HCEC 1CT (cell line): ENCODE measurements around the gene PMP22.
"Not testable (repeated sequence)": the region's sequence is repeated elsewhere in the genome, so short reads cannot be mapped to it uniquely, and the experiment has no call there.

Experiments
- DNase-seq: peaks from one replicate; pipeline ENCODE4 v3.0.0-alpha.2; 2017

Gene PMP22

DNA sequence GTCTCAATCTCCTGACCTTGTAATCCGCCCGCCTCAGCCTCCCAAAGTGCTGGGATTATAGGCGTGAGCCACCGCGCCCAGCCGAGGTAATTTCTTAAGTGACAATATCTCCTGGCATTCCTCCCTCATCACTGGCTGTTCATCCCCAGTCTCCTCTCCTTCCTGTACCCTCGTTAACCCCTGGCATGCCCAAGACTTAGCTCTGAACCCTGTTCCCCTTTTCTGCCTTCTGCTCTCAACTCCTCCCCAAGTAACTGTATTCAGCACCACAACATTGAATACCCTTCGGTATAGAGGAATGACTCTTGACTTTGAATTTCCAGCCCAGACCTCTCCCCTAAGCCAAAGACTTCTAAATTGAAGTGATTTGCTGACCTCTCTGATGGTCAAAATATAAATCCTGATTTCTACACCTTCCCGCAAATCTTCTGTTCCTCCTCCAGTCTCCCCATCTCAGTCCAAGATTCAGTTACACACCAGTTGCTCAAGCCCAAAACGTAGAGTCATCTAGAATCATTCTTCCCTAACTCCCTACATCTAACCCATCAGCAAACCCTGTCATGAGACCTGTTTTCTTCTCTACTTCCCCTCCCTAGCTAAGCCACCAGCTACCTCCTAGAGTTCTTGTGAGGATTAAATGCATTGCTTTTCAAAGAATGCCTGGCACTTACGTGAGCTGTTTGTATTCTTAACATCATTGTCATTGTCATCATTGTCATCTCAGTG lies 14.8 kb downstream of the PMP22 start:
- DNase-seq = no peak

DNA sequence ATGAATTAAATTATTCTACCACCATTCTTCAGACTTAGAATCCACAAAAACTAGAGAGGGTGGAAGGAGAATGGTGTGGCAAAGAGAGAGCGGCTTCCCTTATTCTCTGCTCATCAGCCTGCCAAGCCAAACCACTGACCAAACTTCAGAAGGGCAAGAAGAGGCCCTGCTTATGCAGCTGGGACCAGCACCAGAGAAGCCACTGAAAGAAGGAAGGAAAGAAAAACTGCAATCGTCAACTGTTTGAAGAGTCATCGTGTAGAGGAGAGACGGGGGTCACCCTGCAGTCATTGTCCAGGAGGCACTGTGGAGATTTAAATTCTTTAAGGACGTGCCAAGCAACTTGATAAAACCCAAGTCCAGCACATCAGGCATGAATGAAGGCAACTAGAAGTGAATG lies 15.6 kb downstream of the PMP22 start:
- no peak for DNase-seq

DNA sequence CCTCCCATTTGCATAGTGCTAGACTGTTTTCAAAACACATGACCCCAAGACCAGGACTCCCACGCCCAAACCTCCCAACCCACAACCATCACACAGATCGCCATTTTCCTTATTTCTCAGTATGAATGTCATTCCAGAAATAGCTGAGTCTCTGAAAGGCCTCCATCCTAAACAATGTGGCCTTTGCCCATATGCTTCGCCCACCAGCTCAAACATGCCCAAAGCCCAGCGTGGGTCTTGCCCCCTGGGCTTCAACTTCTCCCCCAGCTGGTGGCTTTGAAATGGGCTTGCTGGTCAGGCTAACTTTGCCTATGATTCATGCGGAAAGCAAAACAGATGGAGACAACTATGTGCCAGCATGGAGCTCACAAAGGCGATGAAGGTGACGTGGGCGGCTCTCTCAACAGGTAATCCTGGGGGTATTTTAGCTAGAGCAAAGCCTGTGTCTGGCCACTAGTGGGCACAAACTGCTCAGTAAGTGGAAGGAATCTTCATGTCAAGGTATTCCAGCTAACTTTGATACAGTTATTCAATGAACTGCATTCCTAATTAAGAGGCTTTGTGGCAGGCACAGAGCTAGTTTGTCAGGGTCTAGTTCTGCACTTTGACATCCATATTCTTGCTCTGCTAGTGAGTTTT lies 17.1 kb downstream of the PMP22 start:
- no peak for DNase-seq

DNA sequence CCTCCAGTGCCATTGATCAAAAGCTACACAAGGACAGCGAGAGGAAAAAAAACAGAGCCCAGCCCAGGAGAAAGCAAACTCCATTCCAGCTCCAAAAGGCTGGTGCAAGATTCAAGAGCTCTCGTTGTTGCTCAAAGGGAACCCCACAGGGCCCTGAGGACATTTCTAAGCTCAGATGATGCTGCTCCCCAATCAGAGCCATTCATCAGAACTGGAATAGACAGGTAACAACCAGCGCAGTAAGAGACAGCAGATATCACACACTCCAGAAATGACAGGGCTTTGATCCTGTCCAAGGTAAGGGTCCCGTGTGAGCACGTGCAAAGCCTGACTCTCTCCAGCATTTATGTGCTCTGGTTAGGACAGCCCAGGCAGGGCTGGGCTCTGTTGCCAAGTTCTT lies 20.1 kb downstream of the PMP22 start:
- DNase-seq = no peak

DNA sequence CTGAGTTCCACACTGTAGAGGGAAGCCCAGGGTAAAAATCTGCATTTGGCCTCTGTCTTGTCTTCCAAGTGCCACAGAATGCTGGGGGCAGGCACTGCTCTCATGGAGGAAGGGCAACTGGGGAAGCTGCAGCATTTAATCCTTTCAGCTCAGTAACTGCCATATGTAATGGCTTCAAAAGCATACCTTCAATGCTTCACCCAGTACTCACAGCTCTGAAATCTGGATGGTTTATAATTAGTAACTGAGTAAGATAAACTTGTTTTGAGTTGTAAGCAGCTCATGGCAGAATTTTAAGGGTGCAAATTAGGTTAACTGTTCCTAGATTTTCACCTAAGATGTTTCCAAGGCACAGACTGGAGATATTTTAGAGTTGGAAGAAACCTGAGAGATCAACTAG lies 24.5 kb downstream of the PMP22 start:
- no peak for DNase-seq

DNA sequence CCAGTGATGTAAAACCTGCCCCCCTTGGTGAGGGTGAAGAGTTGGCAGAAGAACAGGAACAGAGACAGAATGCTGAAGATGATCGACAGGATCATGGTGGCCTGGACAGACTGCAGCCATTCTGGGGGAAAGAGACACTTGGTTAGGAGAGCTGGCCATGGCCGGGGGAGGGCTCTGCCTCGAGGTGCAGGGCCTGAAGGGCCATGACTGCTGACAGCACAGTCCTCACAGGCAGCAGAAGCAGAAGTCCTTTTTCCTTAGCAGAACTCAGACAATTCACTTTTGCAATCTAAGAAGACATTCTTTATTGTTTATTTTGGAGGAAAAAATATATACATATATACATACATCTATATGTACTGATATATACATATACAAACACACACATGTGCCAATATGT lies 25.6 kb downstream of the PMP22 start:
- no peak for DNase-seq

DNA sequence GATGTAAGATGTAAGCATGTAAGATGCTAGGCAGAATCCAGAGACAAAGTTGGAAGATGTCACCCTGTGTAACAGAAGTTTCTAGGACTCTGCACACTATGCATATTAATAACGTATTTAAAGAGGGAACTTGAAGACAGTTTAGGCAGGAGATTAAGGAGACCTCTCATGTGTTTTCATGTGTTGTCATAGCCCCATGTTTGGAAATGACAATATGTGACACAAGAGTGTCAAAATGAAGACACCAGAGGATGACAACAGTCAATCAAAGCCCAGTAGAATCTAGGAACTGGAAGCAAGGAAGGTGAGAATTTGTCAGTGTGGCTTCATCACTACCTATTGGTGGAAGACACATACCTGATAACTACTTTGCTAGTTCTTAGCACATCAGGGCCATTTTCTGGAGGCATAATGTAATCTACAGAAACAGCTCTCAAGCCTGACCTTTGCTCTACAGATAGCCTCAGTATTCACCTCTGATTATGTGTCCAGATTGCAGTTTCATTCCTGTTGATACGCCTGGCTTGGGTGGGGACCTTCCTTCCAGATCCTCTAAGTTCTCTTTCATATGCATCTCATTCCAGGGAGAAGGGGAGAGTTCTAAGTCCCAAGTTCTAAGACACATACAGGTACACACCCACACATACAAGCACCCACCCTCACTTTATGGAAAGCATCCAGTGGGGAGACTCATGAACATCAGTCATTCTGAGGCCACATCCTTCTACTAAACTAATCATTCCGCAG lies 26.3 kb downstream of the PMP22 start:
- no peak for DNase-seq

DNA sequence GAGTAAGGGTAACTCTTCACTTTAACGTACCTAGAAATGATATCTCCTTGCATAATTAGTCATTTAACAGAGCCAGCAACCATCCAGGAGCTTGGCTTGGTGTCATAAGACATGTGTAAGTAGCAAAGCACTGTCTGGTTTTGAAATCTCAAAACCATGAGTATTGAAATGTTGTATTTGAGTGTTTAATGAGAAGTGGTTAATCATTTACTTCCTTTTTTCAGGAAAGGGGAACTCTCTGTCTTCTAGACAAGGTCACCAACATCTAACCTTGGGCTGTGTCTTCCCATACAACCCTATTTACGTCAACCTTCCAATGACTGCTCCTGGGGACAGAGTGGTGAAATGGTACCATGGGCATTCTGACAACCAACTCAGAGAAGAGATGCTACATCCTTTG lies 27.1 kb downstream of the PMP22 start:
- no peak for DNase-seq

DNA sequence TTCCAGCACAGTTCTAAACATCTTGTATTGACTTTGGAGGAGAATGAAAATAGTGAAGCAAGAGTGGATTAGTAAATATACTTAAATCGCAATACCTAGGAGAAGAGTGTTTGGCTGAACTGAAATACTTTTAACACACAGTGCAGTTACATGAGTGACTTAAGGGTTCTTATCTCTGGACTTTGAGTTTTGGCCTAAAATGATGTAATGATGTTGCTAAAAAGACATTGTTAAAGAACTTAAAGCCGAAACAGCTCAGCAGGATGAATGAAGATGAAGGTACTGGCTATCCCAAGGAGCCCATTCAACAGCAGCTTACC lies 28.1 kb downstream of the PMP22 start:
- no peak for DNase-seq

DNA sequence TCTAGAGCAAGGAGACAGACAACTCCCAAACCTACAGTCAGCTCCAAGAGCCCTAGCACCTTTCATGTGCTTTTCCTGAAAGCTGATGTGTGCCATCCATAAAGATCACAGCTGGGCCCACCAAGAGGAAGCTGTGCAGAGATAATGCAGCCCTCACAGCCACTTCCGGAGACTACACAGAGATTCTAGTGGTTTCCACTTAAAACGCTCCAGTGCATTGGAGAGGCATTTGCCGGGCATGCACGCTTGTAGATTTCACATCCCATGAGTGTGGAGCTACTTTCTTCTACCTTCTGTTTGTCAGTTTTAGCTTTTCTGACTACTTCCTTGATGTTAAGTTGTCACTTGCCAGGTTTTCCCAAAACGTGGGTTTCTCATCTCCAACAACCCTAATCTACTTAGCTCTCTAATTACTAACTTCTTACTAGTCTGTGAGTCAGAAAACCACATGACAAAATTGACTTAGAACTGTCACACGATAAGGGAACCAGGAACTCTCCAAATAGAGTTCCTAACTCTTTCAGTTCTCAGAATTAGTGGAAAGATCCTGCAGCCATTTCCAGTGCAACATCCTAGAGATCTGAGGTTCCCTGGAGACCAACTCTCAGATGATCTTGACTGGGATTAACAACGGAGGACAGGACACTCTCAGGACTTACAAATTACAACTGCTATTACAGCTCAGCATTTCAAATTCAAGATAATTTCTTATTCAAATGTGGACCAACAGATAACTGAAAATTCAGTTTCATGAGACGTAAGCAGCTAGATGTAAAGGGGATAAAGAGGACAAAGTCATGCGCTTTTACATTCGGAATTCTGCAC lies 28.6 kb downstream of the PMP22 start:
- DNase-seq = peak; percentile 51

DNA sequence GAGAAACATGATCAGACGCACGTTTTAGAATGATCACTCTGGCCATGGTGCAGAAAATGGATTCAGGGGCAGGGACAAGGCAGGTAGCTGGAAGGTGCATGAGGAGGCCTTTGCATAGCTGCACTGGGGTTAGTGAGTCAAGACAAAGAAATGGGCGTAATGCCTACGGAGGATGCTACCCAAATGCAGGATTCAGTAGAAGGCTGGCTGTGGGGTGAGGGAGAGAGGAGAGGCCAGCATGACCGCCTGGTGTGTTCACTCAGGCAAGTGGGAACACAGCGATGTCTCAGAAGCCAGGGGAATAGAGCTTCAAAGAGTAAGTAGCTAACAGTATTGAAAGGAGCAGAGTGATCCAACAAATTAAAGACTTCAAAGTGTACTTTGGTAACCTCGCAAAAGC lies 31.2 kb downstream of the PMP22 start:
- no peak for DNase-seq

DNA sequence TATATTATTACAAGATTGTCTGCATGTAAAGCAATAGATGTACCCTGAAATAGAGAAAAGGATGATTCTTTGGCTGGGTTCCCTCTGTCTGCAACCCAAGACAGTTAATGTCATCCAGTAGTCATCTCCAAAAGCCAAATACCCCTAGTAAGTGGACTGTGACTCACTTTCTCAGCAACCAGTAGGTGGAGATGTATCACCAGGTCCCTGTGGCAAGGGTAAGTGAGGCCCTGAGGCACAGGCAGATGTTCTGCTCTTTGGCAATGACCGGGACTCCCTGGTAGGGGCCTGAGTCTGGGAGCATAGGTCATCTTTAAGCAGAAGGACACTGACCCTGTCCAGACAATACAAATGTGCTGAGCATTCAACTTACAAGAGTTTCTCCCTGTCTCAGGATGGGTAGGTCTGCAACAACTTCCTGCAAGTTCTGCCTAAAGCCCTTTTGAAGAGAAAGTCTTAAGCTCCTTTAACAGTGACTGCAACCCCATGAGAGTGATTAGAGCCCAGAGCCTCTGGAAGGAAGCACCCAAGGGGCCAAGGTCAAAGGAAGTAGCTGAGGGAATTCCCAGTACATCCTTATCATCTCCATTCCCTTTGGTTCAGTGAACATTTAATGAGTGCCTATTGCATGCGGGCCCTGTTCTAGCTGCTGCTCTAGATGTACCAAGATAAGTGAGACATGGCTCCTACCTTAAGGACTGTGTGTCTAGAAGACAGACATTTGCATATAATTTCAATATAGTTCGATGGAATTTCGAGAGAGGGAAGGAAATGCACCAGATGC lies 31.9 kb downstream of the PMP22 start:
- peak; percentile 70 for DNase-seq

DNA sequence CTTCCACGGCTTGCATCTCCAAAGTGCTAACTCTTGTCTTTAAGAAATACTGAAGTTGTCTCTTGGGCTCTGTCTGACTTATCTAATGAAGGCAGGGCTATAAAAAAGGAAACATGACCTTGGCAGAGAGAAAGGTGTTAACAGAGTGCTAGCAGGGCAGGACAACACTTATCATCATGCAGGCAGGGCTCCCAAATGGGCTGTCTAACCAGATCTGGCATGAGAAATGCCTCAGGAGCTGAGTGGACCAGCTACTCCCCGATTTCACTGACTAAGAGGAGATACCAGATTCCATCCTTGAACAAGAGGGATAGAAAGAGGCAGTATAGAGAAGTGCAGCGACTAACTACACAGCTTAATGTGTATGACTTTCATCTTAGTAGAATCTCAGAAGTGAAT lies 32.6 kb downstream of the PMP22 start:
- DNase-seq = no peak

DNA sequence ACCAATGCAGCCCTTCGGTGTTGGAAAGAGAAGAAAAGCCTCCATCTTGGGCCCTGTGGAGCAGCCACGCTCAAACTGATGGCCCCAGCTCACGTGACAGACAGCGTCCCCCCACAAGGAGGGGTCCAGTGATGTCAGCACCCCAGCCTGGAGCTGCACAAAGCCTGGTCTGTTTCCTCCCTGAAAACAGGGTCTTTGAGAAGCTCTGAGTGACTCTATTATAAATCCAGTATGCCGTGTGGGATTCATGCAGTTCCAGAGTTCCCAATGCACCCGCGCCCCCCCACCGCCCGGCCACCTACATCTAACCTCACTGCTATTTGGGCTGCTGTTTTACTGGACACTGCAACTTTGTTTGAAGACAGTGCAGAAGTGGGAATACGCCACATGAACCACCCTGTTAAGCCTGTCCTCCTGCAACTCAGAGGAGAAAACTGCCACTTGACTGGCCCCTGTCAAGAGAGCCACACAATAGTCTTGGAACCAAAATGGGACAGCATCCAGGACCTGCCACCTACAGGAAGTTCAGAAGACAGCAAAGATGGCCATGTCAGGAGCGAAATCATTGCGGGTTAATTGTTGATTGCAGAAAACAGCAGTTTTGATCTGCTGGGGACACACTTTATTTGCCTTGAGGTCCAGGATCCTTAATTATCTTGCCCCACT lies 33.1 kb downstream of the PMP22 start:
- DNase-seq = no peak

DNA sequence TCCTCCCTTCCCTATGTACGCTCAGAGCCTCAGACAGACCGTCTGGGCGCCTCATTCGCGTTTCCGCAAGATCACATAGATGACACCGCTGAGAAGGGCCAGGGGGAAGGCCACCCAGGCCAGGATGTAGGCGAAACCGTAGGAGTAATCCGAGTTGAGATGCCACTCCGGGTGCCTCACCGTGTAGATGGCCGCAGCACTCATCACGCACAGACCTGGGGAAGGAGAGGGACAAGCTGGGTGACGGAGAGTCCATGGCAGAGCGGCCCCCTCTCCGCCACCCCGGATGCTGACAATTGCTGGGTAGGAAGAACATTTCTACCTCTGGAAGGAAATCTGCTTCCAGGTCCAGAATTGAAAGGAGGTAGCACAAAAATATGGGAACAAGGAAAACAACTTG lies 34.3 kb downstream of the PMP22 start:
- DNase-seq = no peak

DNA sequence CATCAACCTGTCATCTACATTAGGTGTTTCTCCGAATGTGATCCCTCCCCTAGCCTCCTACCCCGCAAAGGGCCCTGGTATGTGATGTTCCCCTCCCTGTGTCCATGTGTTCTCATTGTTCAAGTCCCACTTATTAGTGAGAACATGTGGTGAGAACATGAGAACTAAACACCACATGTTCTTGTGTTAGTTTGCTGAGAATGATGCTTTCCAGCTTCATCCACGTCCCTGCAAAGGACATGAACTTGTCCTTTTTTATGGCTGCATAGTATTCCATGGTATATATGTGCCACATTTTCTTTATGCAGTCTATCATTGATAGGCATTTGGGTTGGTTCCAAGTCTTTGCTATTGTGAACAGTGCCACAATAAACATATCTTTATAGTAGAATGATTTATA lies 43.3 kb downstream of the PMP22 start:
- not testable (repeated sequence) for DNase-seq

DNA sequence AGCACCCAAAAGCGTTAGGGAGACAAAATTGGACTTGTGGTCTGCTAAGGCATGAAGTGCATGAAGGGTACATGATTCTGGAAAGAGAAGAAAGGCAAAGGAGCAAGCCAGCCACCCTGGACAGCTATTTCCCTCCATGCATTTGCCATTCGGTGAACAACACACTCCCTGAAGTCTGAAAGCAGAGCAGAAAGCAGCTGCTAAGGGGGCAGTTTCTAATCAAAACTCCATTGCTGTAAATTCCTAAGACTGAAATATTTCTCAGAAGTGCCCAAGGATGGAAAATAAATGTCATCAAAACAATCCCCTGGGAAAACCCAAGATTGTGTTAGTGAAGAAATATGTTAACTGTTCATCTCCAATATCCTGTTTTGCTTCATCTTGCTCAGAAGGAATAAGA lies 44.3 kb downstream of the PMP22 start:
- no peak for DNase-seq

DNA sequence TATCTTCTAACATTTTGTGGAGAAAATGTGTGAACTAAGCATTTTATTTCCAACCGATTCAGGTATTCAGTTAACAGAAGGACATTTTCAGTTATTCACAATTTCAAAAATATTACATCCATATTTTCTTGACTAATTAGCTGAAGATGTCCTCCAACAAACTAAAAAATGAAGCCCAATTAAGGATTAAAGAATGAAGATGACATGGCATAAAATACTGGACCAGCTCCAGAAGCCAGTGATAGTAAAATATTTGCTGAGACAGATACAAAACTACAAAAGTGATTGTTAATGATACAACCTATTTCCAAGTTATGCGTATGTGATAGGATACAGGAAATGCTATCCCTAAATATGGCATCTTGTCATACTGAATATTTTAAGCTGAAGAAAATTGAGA lies 48.6 kb downstream of the PMP22 start:
- no peak for DNase-seq

DNA sequence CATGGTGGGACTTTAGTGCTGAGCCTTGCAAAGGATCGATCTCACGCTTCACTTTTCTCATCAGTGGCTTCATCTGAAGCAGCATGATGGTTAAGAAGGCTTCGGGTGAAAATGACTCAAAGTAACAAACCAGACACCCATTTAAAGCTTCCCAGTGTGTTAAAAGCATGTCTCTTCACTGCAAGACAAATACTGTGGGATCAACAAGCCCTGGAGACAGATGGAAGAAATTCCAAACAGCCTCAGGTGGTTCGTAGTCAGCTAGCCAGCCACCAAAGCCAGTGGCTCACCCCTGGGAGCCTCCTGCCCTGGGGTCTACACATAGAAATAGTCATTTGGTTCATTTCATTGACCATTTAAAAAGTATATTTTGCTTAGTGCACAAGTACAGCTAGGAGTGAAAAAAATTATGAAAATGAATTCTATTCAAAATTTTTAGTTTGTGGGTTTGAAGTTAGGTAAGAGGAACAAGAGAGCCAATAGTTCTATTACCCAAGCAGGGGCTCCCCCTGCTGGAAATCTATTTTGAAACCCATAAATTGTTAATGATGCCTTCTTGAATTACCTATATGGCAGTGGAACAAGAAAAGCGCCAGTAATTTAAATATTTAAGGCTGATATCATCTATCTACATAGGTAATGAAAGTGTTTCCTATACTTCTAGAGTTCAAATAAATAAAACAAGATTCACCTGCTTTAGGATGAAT lies 51.6 kb downstream of the PMP22 start:
- peak; percentile 38 for DNase-seq

DNA sequence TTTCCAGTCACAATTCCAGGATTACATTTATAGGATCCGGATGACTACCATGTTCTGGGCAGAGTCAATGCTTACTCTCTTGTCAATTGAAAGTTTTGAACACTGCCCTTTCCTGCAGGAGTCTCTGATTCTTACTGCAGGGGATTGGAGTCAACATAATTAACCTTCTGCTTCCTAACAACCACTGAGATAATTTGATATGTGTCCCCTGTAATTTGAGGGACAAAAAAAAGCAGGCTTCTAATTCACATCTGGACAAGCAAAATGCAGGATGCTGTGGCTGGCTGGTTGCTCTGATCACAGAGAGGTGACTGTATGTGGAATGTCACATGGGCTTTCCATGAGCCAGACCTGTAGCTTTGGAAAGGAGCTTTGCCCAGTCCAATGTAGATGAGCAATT lies 54.9 kb downstream of the PMP22 start:
- DNase-seq = no peak

DNA sequence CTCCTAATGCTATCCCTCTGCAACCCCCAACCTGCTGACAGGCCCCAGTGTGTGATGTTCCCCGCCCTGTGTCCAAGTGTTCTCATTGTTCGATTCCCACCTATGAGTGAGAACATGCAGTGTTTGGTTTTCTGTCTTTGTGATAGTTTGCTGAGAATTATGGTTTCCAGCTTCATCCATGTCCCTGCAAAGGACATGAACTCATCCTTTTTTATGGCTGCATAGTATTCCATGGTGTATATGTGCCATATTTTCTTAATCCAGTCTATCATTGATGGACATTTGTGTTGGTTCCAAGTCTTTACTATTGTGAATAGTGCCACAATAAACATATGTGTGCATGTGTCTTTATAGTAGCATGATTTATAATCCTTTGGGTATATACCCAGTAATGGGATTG lies 62.1 kb downstream of the PMP22 start:
- DNase-seq = not testable (repeated sequence)
